GM12878 (cell line): ENCODE measurements around the gene ARHGDIG. TPM values are rescaled to one million over a fixed set of nuclear protein-coding genes. Genes with fewer than 3 reads are reported as not detected.

Source experiments
- ATAC-seq: fragments of 200-7000 bp; cut with Tn5 transposase; 3 replicates; pipeline ENCODE4 v1.9.1; 2020; ENCODE audit warnings: mild to moderate bottlenecking, moderate library complexity
- BruUV-seq: library from RNA; stranded (reverse); fragments of 400-500 nt; replicated peaks from 2 replicates; lab custom pipeline; 2021; lab: Mats Ljungman, UMichigan
- CTCF ChIA-PET: fragments of 300-600 bp; sonication (Branson Sonifier 250); formaldehyde crosslinking; extraction: SDS; loops from one replicate; lab custom pipeline; 2021; ENCODE audit warnings: inconsistent platforms; lab: Yijun Ruan, JAX
- POLR2A ChIA-PET: fragments of 350-600 bp; formaldehyde crosslinking; extraction: SDS; loops from one replicate; lab custom pipeline; 2021; ENCODE audit warnings: inconsistent platforms; lab: Charles Lee
- RAD21 ChIA-PET: fragments of 300-600 bp; sonication (Branson Sonifier 250); formaldehyde crosslinking; loops from one replicate; lab custom pipeline; 2023; ENCODE audit warnings: antibody characterized with exemption; ENCODE audit not compliant: unreplicated experiment; lab: Charles Lee
- SMC1A ChIA-PET: fragments of 300-600 bp; sonication (Branson Sonifier 250); formaldehyde crosslinking; loops from one replicate; lab custom pipeline; 2023; ENCODE audit not compliant: unreplicated experiment, uncharacterized antibody; lab: Charles Lee
- DNase-seq: peaks from one replicate; pipeline ENCODE4 v3.0.0-alpha.2; 2011; ENCODE audit warnings: low read depth, low spot score
- FAIRE-seq: peaks from 3 replicates; lab custom pipeline; 2011; peaks lifted over from hg19 to GRCh38; lab: Jason Lieb, UNC
- H2AFZ ChIP-seq: 2 replicates; pipeline ENCODE4 v1.6.0; 2011; ENCODE audit warnings: low read depth, low read length, control low read depth; ENCODE audit not compliant: control insufficient read depth
- H3K27ac ChIP-seq: 2 replicates; pipeline ENCODE4 v1.5.1; 2011; ENCODE audit warnings: control low read depth; ENCODE audit not compliant: control insufficient read depth, insufficient read depth
- H3K27me3 ChIP-seq, 2 experiments: replicated peaks in 1 of 2; 2 replicates each; pipeline versions ENCODE4 v1.6.0 to v1.6.1; 2011; ENCODE audit warnings: low read length in 1 of 2; ENCODE audit not compliant: control insufficient read depth in 2 of 2, insufficient read depth in 2 of 2
- H3K36me3 ChIP-seq, 2 experiments: 2 replicates each; pipeline ENCODE4 v1.5.1; 2011; ENCODE audit warnings: low read length in 1 of 2; ENCODE audit not compliant: control insufficient read depth in 2 of 2, insufficient read depth in 2 of 2
- H3K4me1 ChIP-seq: 2 replicates; pipeline ENCODE4 v1.6.1; 2011; ENCODE audit warnings: mild to moderate bottlenecking, low read length, moderate library complexity, mixed read lengths; ENCODE audit not compliant: control insufficient read depth, insufficient read depth
- H3K4me2 ChIP-seq: 2 replicates; pipeline ENCODE4 v1.6.0; 2011; ENCODE audit warnings: control low read depth; ENCODE audit not compliant: control insufficient read depth, insufficient read depth
- H3K4me3 ChIP-seq: fragments of 200-600 bp; sonication (generic); 2 replicates; pipeline ENCODE4 v1.5.1; 2016
- H3K79me2 ChIP-seq: 2 replicates; pipeline ENCODE4 v1.6.0; 2011; ENCODE audit warnings: low read length; ENCODE audit not compliant: control insufficient read depth, insufficient read depth
- H3K9ac ChIP-seq: 2 replicates; pipeline ENCODE4 v1.8.0; 2011; ENCODE audit warnings: low read length, control low read depth, mixed read lengths; ENCODE audit not compliant: control insufficient read depth, insufficient read depth
- H3K9me3 ChIP-seq: replicated peaks from 3 replicates; pipeline ENCODE4 v1.5.1; 2011; ENCODE audit warnings: mild to moderate bottlenecking, low read length; ENCODE audit not compliant: control insufficient read depth, insufficient read depth
- H4K20me1 ChIP-seq: 2 replicates; pipeline ENCODE4 v1.6.0; 2011; ENCODE audit not compliant: control insufficient read depth, insufficient read depth
- BMI1 ChIP-seq: fragments of 450-650 bp; IDR thresholded peaks from 2 replicates; pipeline ENCODE4 v1.6.1; 2016; ENCODE audit warnings: mild to moderate bottlenecking, moderate library complexity, borderline replicate concordance
- CEBPB ChIP-seq, 2 experiments: fragments of 150-350 bp in 1 of 2; IDR thresholded peaks; 2 replicates each; pipeline ENCODE4 v1.6.1; 2012 to 2014; ENCODE audit warnings: low read depth in 2 of 2, low read length in 2 of 2, borderline replicate concordance in 1 of 2, inconsistent platforms in 1 of 2
- DPF2 ChIP-seq: fragments of 450-650 bp; IDR thresholded peaks from 2 replicates; pipeline ENCODE4 v1.6.1; 2017; ENCODE audit warnings: mild to moderate bottlenecking
- EP300 ChIP-seq, 2 experiments: fragments of 150-350 bp in 1 of 2; IDR thresholded peaks; 2 replicates each; pipeline ENCODE4 v1.6.1; 2011 to 2012; ENCODE audit warnings: low read depth in 2 of 2, low read length in 2 of 2, borderline replicate concordance in 1 of 2, improper control_type of control experiment in 1 of 2, inconsistent platforms in 1 of 2; ENCODE audit not compliant: control insufficient read depth in 1 of 2
- GATAD2B ChIP-seq: fragments of 450-650 bp; conservative IDR thresholded peaks from 2 replicates; pipeline ENCODE4 v1.6.1; 2017; ENCODE audit warnings: low read depth, mild to moderate bottlenecking, moderate library complexity
- IKZF1 ChIP-seq: fragments of 450-650 bp; conservative IDR thresholded peaks from 2 replicates; pipeline ENCODE4 v1.6.1; 2017; ENCODE audit warnings: antibody characterized with exemption, mild to moderate bottlenecking
- IRF4 ChIP-seq: IDR thresholded peaks from 2 replicates; pipeline ENCODE4 v1.6.1; 2011; ENCODE audit warnings: low read depth, low read length
- JUND ChIP-seq: IDR thresholded peaks from 2 replicates; pipeline ENCODE4 v1.6.1; 2012; ENCODE audit warnings: low read depth, mild to moderate bottlenecking, low read length, improper control_type of control experiment, moderate library complexity
- KAT2A ChIP-seq: conservative IDR thresholded peaks from 2 replicates; pipeline ENCODE4 v1.6.1; 2011; ENCODE audit warnings: low read depth, low read length; ENCODE audit not compliant: control insufficient read depth
- LARP7 ChIP-seq: fragments of 450-650 bp; IDR thresholded peaks from 2 replicates; pipeline ENCODE4 v1.6.1; 2017; ENCODE audit warnings: mild to moderate bottlenecking
- MEF2A ChIP-seq: IDR thresholded peaks from 2 replicates; pipeline ENCODE4 v1.6.1; 2011; ENCODE audit warnings: low read depth, mild to moderate bottlenecking, low read length, moderate library complexity; ENCODE audit not compliant: insufficient read depth
- NFIC ChIP-seq: IDR thresholded peaks from 2 replicates; pipeline ENCODE4 v1.6.1; 2012; ENCODE audit warnings: low read depth, mild to moderate bottlenecking, inconsistent platforms, low read length, moderate library complexity
- NR2F1 ChIP-seq: fragments of 450-650 bp; conservative IDR thresholded peaks from 2 replicates; pipeline ENCODE4 v1.6.1; 2017; ENCODE audit warnings: mild to moderate bottlenecking
- RAD21 ChIP-seq: IDR thresholded peaks from 2 replicates; pipeline ENCODE4 v1.6.1; 2011; ENCODE audit warnings: mild to moderate bottlenecking, low read depth, low read length, moderate library complexity; ENCODE audit not compliant: insufficient read depth
- SREBF1 ChIP-seq: IDR thresholded peaks from 2 replicates; pipeline ENCODE4 v1.6.1; 2012; ENCODE audit warnings: mild to moderate bottlenecking, low read length
- SRF ChIP-seq, 2 experiments: IDR thresholded peaks; 2 replicates each; pipeline ENCODE4 v1.6.1; 2011; ENCODE audit warnings: low read depth in 2 of 2, low read length in 2 of 2, mild to moderate bottlenecking in 1 of 2, moderate library complexity in 1 of 2
- STAT1 ChIP-seq: fragments of 450-650 bp; conservative IDR thresholded peaks from 2 replicates; pipeline ENCODE4 v1.6.1; 2014; ENCODE audit warnings: antibody characterized with exemption, mild to moderate bottlenecking
- ZNF207 ChIP-seq: fragments of 450-650 bp; IDR thresholded peaks from 2 replicates; pipeline ENCODE4 v1.6.1; 2014; ENCODE audit warnings: antibody characterized with exemption, mild to moderate bottlenecking, borderline replicate concordance
- ZNF622 ChIP-seq: fragments of 450-650 bp; IDR thresholded peaks from 2 replicates; pipeline ENCODE4 v1.6.1; 2017; ENCODE audit warnings: mild to moderate bottlenecking, inconsistent platforms
- WGBS: methylation state at CpG from one replicate; pipeline ENCODE4 v1.1.6; 2016; ENCODE audit warnings: low lambda C conversion rate; ENCODE audit not compliant: insufficient replicate concordance, insufficient coverage; ENCODE audit errors: missing lambda C conversion rate; 5-methylcytosine and 5-hydroxymethylcytosine counted together
- in situ Hi-C: fragments of 300-500 bp; cut with MboI; formaldehyde crosslinking; loops from 9 replicates; pipeline ENCODE4 v1.14.3; 2018; ENCODE audit warnings: mixed read lengths
- intact Hi-C: fragments of 100-400 bp; cut with micrococcal nuclease; formaldehyde crosslinking; loops from one replicate; pipeline ENCODE4 v1.14.2; 2022; ENCODE audit not compliant: unreplicated experiment
- polyA plus RNA-seq, 11 experiments: library from polyadenylated mRNA; depleted of rRNA in 4 of 11; unstranded in 6 of 11; stranded (reverse) in 5 of 11; fragments of >200 nt; fragmentation: Nextera tagmentation in 4 of 11; fragmentation: Illumina TruSeq in 1 of 11; extraction: Ambion mirVana in 4 of 11; extraction: Trizol in 1 of 11; gene quantifications; 1 replicate in 1 of 11; 2 replicates in 10 of 11; pipeline versions ENCODE4 v1.2.1 to v1.2.3, GENCODE V29; 2011 to 2016; ENCODE audit warnings: inconsistent platforms in 2 of 11, missing spikeins in 2 of 11, low read depth in 1 of 11
- total RNA-seq, 4 experiments: library from RNA; depleted of rRNA in 3 of 4; stranded (reverse); fragments of >200 nt in 3 of 4; fragmentation: Illumina TruSeq in 1 of 4; extraction: Trizol in 1 of 4; gene quantifications; 2 replicates each; pipeline versions ENCODE4 v1.2.1 to v1.2.3, GENCODE V29; 2013 to 2021
- TF ChIP-seq, protein P1 (sequence below): IDR thresholded peaks from 2 replicates; pipeline ENCODE4 v1.6.1; 2011; ENCODE audit warnings: borderline replicate concordance, low read depth, mild to moderate bottlenecking, moderate library complexity, low read length; ENCODE audit not compliant: insufficient read depth, poor library complexity, severe bottlenecking

The ARHGDIG gene
- total and polyA plus RNA-seq, 10 of the 15 experiments (the other 5 are each of a cell fraction or from before 2014, with no cell fraction given), result not detected

DNA sequence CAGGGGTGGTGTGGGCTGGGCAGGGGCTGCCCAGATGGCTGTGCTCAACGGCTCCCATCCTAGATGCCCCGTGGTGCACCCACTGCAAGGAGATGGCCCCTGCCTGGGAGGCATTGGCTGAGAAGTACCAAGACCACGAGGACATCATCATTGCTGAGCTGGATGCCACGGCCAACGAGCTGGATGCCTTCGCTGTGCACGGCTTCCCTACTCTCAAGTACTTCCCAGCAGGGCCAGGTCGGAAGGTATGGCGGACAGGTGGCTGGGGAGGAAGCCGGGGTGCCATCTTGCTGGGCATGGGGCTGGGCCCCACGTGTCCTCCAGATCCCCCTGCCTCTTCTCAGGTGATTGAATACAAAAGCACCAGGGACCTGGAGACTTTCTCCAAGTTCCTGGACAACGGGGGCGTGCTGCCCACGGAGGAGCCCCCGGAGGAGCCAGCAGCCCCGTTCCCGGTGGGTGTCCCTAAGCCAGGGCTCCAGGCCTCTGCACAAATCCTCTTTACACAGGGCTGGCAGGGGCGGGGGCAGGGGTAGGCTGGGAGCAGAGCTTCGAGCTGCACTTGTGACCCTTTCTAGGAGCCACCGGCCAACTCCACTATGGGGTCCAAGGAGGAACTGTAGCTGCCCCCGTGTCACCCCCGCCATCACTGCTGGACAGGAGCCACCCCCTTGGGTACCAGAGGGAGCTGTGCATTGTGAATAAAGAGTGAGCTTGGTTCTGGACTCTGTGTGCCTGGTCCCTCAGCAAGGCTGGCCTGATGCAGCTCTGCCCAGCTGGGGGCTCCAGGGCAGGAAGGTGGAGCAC lies 6.3 kb downstream of the ARHGDIG start:
- SMC1A ChIA-PET, result no interaction called here
- H3K27me3 ChIP-seq, result no peaks in the 10 kb centered on the region; a peak in 1 of 4 replicates
- in situ Hi-C loops, result no loop called here
- H3K27ac ChIP-seq, result no peak overlapping the region
- no peak overlapping the region for H2AFZ ChIP-seq
- no peak overlapping the region for H3K4me2 ChIP-seq
- POLR2A ChIA-PET, result no interaction called here
- BruUV-seq, result no TSS peak
- ATAC-seq, result no peak
- H3K9me3 ChIP-seq, result no peaks in the 10 kb centered on the region
- intact Hi-C loops, result no loop called here
- no peak for DNase-seq
- no peaks in the 10 kb centered on the region for H4K20me1 ChIP-seq
- no peaks in the 10 kb centered on the region for H3K79me2 ChIP-seq
- H3K36me3 ChIP-seq, result peaks cover 0 to 13% of the 10 kb centered on the region in 2 experiments; a peak in 2 of 4 replicates
- no peak overlapping the region for H3K9ac ChIP-seq
- CTCF ChIA-PET, result no interaction called here
- 87% methylated on average over 22 of the region's 22 CpGs for WGBS
- RAD21 ChIA-PET, result interaction anchor here (1.0 kb wide), 1 partner anchor 63 kb away, joined by 3 read pairs; no protein-coding TSS in a partner anchor
- no peak overlapping the region for H3K4me3 ChIP-seq
- TF ChIP-seq ZNF622, result no peak
- TF ChIP-seq MEF2A, result no peak
- TF ChIP-seq GATAD2B, result no peak
- no peak for TF ChIP-seq SRF (IDR thresholded peaks at IDR 0.05; ENCODE audit: low read depth in 2 of 2, low read length in 2 of 2)
- no peak for TF ChIP-seq JUND
- TF ChIP-seq CEBPB (IDR thresholded peaks at IDR 0.05; ENCODE audit: borderline replicate concordance in 1 of 2, low read depth in 2 of 2, low read length in 2 of 2), result no peak
- no peak for TF ChIP-seq ZNF207
- TF ChIP-seq RAD21, result no peak
- TF ChIP-seq IRF4, result no peak
- TF ChIP-seq BMI1, result no peak
- TF ChIP-seq KAT2A, result no peak
- TF ChIP-seq DPF2, result no peak
- TF ChIP-seq SREBF1, result no peak
- TF ChIP-seq STAT1, result no peak
- no peak for TF ChIP-seq LARP7
- no peak for TF ChIP-seq IKZF1
- TF ChIP-seq, protein P1, sequence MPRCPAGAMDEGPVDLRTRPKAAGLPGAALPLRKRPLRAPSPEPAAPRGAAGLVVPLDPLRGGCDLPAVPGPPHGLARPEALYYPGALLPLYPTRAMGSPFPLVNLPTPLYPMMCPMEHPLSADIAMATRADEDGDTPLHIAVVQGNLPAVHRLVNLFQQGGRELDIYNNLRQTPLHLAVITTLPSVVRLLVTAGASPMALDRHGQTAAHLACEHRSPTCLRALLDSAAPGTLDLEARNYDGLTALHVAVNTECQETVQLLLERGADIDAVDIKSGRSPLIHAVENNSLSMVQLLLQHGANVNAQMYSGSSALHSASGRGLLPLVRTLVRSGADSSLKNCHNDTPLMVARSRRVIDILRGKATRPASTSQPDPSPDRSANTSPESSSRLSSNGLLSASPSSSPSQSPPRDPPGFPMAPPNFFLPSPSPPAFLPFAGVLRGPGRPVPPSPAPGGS, result no peak
- TF ChIP-seq NR2F1, result no peak
- no peak for TF ChIP-seq NFIC
- TF ChIP-seq EP300 (IDR thresholded peaks at IDR 0.05; ENCODE audit: borderline replicate concordance in 1 of 2, control insufficient read depth in 1 of 2, low read depth in 2 of 2, low read length in 2 of 2), result no peak
- no peaks in the 10 kb centered on the region for H3K4me1 ChIP-seq
- no peak for FAIRE-seq
